ENCODE results near the gene TCIRG1. TPM values are rescaled to one million over a fixed set of nuclear protein-coding genes. Genes with fewer than 3 reads are reported as not detected.

TCIRG1 gene
- total RNA-seq, 1 donor from 2014 or later = 156 TPM

GRCh38 chr11:68074584-68075352 lies 35.9 kb downstream of the TCIRG1 start:
- DNase-seq (ENCODE audit: low read depth) = no peak
- H3K4me3 ChIP-seq (ENCODE audit: low read depth, low read length) = no peak overlapping the region
- TF ChIP-seq CTCF (conservative IDR thresholded peaks at IDR 0.05; ENCODE audit: low read depth, low read length) = no peak

DNA sequence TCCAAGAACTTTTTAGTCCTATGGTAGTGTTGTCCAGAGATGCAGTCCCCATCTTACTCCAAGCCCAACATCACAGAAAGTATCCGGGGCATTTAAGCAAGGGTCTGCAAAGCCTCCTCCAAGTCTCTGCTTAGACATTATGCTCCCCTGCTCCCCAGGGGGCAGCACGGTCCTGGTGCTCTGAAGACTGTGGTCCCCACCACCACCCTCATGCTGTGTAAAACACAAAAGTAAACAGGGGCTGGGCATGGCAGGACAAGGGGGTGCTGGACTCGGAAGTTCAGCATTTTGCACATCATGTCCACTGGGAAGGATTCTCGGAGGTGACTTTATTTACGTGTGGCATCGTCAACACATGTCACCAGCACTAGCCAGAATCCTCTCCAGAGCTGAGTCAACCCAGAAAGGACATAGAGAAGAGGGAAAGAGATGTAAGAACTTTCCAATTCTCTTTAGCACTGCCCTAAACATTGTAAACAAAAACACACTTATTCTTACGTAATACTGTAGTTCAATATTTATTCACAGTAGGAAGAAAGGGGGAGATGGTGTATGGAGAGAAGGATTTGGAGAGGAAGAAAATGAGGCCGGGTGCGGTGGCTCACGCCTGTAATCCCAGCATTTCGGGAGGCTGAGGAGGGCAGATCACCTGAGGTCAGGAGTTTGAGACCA lies 37.7 kb downstream of the TCIRG1 start:
- no peak for DNase-seq (ENCODE audit: low read depth)
- no peak overlapping the region for H3K4me3 ChIP-seq (ENCODE audit: low read depth, low read length)
- TF ChIP-seq CTCF (conservative IDR thresholded peaks at IDR 0.05; ENCODE audit: low read depth, low read length) = peak; percentile 36

GRCh38 chr11:68077617-68078582 lies 39.1 kb downstream of the TCIRG1 start:
- H3K4me3 ChIP-seq (ENCODE audit: low read depth, low read length) = no peak overlapping the region
- no peak for TF ChIP-seq CTCF (conservative IDR thresholded peaks at IDR 0.05; ENCODE audit: low read depth, low read length)
- DNase-seq (ENCODE audit: low read depth) = no peak

DNA sequence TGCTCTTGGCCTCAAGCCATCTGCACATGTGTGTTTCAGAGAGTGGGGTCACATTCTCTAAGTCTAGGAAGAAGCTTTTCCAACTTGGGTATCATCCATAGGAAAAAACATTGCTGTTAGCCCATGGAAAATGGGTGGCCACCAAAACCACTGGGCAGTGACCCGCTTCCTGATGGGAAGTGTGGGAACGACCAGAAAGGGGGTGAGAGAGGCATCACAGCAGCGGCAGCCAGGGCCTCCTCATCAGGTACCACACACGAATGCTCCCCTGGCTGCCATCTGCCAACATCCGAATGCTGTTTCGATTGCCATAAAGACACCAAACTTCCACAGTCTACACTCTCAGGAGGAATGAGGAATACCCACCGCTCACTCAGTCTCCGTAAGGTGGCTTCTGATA lies 42.0 kb downstream of the TCIRG1 start:
- no peak for DNase-seq (ENCODE audit: low read depth)
- no peak overlapping the region for H3K4me3 ChIP-seq (ENCODE audit: low read depth, low read length)
- no peak for TF ChIP-seq CTCF (conservative IDR thresholded peaks at IDR 0.05; ENCODE audit: low read depth, low read length)

DNA sequence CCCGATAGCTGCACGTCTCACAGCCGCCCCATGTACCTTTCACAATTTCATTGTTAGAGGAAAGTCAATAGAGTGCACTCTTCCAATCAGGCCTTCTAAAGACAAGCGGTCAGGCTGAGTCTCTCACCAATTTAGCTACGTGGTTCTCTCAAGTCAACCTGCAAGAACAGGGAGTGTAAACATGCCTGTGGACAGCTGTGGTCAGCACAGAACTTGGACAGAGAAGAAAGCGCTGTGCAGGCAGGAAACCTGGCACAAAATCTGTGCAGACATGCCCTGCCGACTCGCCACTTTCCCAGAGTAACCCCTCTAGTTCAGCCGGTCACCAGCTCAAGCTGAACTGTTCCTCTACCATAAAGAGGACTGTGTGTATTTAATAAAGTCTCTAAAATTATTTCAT lies 42.9 kb downstream of the TCIRG1 start:
- DNase-seq (ENCODE audit: low read depth) = no peak
- H3K4me3 ChIP-seq (ENCODE audit: low read depth, low read length) = no peak overlapping the region
- no peak for TF ChIP-seq CTCF (conservative IDR thresholded peaks at IDR 0.05; ENCODE audit: low read depth, low read length)

DNA sequence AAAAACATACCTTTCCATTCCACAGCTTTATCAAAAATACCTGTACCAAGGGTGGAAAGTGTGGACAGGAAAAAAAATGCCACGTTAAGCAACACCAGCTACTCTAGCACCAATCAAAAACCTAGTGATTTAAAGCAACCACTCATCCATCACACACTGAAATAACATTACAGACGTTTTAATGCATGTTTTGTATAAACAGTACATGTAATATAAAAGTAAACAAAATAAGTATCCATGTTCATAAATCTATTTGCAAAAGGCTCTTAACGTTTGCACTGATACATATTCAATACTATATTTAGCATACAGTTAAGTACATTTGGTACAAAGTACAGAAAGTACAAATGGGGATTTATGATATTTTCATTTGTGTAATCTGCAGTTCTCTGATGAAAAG lies 43.7 kb downstream of the TCIRG1 start:
- no peak for DNase-seq (ENCODE audit: low read depth)
- TF ChIP-seq CTCF (conservative IDR thresholded peaks at IDR 0.05; ENCODE audit: low read depth, low read length) = no peak
- no peak overlapping the region for H3K4me3 ChIP-seq (ENCODE audit: low read depth, low read length)
